Fibroblast of skin of left biceps (primary cell): ENCODE measurements around the gene ARSI.

ENCODE experiments used
- DNase-seq, 2 experiments: peaks; one replicate each; pipeline ENCODE4 v3.0.0-alpha.2; 2013; ENCODE audit warnings: low read depth in 2 of 2

The ARSI gene

GRCh38 chr5:150246429-150246828 is 56.3 kb downstream of the ARSI start:
- no peak for DNase-seq
